Suprapubic skin (tissue), 4 donors: ENCODE data around the gene ASPN.

Source experiments
- CTCF ChIP-seq, 2 donors: fragments of 200-600 bp in 1 of 2; fragments of 450-650 bp in 1 of 2; sonication (generic) in 1 of 2; IDR thresholded peaks; one replicate each; pipeline ENCODE4 v1.5.1; 2016 to 2019; ENCODE audit warnings: antibody characterized with exemption in 2 of 2, mild to moderate bottlenecking in 1 of 2, moderate library complexity in 1 of 2
- EP300 ChIP-seq: sonication (generic); formaldehyde crosslinking; IDR thresholded peaks from one replicate; pipeline ENCODE4 v1.6.1; 2017; ENCODE audit warnings: antibody characterized with exemption
- POLR2A ChIP-seq, 2 donors: fragments of 450-650 bp; IDR thresholded peaks; one replicate each; pipeline ENCODE4 v1.6.1; 2017; ENCODE audit warnings: antibody characterized with exemption in 2 of 2, mild to moderate bottlenecking in 2 of 2, moderate library complexity in 2 of 2
- POLR2AphosphoS5 ChIP-seq, 3 donors: sonication (generic); formaldehyde crosslinking; IDR thresholded peaks; one replicate each; pipeline ENCODE4 v1.6.1; 2017; ENCODE audit warnings: antibody characterized with exemption in 3 of 3

GRCh38 chr9:92463387-92463786 is 18.9 kb downstream of the ASPN start:
- no peak for TF ChIP-seq CTCF (IDR thresholded peaks at IDR 0.05)
- TF ChIP-seq POLR2AphosphoS5 (IDR thresholded peaks at IDR 0.05) = no peak
- no peak for TF ChIP-seq EP300
- no peak for TF ChIP-seq POLR2A (IDR thresholded peaks at IDR 0.05)
